Pons (tissue), 1 donor: Measurements from ENCODE around the gene STAG3.
"Not testable (repeated sequence)": the region's sequence is repeated elsewhere in the genome, so short reads cannot be mapped to it uniquely, and the experiment has no call there.

Experiments
- DNase-seq: peaks from one replicate; pipeline ENCODE4 v3.0.0-alpha.2; 2016; ENCODE audit warnings: low spot score

STAG3 gene

DNA sequence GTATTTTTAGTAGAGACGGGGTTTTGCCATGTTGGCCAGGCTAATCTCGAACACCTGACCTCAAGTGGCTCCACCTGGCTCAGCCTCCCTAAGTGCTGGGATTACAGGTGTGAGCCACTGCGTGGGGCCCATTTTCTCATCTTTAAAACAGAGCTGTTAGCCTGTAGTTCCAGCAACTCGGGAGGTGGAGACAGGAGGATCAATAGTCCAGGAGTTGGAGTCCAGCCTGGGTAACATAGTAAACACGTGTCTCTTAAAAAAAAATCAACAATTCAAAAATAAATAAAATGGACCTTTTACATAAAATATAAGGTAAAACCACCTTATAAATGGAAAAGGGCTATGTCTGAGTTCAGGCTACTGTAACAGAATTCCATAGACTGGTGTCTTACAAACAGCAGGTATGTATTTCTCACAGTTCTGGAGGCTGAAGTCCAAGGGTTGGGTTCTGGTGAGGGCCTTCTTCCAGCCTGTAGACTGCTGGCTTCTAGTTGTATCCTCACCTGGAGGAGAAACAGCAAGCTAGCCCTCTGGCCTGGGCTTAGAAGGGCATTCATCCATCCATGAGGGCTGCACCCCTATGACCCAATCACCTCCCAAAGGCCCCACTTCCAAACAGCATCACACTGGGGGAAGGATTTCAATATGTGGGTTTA is 35.0 kb downstream of the STAG3 start:
- DNase-seq: no peak

DNA sequence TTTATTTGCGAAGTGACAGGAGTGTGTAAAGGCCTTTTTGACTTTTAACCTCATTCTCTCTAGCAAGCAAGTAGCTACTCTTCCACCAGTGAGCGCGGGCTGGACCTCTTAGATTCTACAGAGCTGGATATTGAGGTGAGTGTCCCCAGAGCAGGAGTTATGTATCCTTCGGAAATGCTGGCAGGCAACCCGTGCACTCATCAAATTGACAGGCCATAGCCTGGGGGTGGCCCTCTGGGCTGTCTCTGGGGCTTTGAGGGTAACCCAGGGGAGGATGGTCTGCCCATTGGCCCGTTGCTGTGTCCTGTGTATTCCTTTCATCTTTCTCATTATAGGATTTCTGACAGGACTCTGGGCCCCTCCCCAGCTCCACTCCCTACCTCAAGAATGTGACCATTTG is 36.0 kb downstream of the STAG3 start:
- DNase-seq: no peak

DNA sequence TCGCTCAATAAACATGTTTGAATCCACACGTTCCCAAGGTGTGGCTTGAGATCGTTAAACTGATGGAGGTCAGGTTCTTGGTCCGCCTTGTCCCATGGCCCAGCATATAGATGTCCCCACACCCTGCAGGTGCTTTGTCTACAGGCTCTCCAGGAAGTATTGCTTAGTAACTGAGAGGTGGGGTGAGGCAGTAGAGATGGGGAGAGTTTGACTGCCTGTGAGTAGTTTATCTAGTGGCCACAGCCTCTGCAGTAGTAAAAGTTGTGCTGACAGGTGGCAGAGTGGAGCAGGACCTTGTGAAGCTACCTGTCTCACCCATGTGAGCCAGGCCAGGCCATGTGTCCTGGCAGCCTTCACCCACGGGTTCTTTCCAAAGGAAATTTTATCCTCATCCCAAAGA is 36.6 kb downstream of the STAG3 start:
- not testable (repeated sequence) for DNase-seq

DNA sequence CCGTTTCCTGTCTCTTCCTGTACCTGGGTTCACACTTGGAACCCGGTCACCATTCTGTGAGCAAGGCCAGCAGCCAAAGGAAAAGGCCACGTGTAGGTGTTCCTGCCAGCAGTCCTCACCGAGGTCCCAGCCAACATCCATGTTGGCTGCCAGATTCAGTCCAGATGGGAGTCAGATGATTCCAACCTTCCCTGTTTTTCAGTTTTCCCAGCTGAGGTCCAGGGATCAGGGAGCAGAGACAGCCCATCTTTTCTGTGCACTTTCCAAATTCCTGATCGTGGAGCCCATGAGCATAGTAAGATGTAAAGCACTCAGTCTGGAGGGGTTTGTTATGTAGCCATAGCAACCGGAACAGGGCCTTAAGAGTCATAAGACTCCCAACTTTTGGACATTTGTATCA is 38.2 kb downstream of the STAG3 start:
- DNase-seq: peak; percentile 57

DNA sequence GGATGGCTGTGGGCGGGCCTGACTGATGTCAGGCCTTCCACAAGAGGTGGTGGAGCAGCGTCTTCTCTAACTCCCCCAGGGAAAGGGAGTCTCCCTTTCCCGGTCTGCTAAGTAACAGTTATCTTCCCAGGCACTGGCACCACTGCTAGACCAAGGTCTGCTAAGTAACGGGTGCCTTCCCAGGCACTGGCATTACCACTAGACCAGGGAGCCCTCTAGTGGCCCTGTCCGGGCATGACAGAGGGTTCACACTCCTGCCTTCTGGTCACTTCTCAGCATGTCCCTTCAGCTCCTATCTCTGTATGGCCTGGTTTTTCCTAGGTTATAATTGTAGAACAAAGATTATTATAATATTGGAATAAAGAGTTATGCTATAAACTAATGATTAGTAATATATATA is 40.2 kb downstream of the STAG3 start:
- peak; percentile 58 for DNase-seq

DNA sequence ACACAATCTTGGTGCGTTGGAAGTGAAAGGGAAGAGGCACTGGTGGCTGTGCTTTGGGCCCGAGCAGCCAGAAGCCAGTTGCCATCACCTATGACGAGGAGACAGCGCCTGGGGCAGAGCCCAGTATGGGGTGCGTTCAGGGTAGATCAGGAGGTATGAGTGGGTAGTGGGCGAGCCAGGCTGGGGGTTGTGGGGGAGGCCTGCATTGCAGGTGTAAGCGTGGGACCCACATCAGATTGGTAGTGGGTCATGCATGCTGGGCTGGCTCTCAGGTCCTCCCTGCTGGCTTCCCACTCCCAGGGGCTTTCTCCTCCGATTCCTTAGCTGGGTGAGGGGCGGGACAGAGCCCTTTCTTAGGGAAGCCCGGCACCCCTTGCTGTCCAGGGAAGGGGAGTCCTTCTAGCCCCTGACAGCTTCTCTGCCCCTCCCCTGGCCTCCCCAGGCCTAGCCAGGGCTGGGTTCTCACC is 41.6 kb downstream of the STAG3 start:
- no peak for DNase-seq

DNA sequence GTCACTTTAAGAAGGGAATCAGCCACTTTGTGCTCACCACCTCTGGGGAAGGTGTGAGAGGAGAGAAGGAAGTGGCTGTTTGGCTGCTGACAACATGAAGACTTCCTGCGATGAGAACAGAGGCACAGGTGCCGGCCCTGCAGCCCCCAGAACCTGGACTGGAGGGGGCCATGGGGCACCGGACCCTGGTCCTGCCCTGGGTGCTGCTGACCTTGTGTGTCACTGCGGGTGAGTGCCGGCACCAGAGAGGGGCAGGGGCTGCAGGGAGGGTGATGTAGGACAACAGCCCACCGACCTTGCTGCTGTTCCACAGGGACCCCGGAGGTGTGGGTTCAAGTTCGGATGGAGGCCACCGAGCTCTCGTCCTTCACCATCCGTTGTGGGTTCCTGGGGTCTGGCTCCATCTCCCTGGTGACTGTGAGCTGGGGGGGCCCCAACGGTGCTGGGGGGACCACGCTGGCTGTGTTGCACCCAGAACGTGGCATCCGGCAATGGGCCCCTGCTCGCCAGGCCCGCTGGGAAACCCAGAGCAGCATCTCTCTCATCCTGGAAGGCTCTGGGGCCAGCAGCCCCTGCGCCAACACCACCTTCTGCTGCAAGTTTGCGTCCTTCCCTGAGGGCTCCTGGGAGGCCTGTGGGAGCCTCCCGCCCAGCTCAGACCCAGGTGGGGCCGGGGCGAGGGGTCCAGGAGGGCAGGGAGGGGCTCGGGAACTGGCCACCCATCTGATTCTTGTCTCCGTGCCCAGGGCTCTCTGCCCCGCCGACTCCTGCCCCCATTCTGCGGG is 42.3 kb downstream of the STAG3 start, which contains the start of gene PVRIG:
Gene PVRIG (plus strand): TSS at position 149 of the 785 bp plus-strand sequence. CDS start 22 bp downstream, at position 171.
- not testable (repeated sequence) for DNase-seq

DNA sequence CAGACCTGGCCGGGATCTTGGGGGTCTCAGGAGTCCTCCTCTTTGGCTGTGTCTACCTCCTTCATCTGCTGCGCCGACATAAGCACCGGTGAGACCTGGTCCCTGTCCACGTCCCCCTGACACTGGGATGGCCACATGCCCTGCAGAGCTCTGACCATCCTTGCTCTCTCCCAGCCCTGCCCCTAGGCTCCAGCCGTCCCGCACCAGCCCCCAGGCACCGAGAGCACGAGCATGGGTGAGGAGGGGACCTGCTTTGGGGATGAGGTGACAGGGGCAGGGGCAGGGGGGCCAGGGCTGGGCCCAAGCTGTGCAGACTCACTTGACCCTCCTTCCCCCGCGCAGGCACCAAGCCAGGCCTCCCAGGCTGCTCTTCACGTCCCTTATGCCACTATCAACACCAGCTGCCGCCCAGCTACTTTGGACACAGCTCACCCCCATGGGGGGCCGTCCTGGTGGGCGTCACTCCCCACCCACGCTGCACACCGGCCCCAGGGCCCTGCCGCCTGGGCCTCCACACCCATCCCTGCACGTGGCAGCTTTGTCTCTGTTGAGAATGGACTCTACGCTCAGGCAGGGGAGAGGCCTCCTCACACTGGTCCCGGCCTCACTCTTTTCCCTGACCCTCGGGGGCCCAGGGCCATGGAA is 43.0 kb downstream of the STAG3 start:
- no peak for DNase-seq

DNA sequence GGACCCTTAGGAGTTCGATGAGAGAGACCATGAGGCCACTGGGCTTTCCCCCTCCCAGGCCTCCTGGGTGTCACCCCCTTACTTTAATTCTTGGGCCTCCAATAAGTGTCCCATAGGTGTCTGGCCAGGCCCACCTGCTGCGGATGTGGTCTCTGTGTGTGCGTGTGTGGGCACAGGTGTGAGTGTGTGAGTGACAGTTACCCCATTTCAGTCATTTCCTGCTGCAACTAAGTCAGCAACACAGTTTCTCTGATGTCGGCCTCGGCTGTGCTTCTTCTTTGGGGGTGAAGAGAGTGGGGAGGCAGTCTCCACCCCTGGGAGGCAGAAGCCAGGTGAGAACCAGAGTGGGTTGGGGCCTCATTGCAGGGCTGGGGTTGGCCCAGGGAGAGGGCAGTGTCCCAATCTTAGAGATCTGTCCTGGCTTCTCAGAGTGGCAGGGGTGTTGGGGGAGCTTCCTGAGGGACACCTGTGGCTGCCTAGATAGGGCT is 43.6 kb downstream of the STAG3 start:
- no peak for DNase-seq

DNA sequence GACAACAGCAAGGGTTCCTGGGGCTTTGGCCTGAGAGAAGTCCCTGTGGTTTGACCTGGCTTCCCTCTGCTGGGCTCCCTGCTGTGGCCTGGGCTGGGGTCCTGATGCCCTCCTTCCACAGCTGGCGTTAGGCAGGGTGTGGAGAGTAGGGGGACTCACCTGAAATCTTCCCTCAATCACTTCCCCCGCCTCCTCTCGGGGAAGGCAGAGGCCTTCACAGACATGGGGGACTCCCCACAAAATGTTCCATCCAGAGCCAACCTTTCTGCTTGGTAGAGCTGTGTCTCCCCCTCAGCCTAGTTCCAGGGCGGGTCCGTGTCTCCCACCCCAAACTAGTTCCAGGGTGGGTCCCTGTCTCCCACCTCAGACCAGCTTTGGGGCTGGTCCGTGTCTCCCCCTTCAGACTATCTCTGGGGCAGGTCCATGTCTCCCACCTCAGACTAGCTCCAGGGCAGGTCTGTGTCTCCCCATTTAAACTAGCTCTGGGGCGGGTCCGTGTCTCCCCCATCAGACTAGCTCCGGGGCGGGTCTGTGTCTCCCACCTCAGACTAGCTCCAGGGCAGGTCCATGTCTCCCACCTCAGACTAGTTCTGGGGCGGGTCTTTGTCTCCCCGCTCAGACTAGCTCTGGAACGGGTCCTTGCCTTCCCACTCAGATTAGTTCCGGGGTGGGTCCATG is 44.2 kb downstream of the STAG3 start:
- DNase-seq: no peak

DNA sequence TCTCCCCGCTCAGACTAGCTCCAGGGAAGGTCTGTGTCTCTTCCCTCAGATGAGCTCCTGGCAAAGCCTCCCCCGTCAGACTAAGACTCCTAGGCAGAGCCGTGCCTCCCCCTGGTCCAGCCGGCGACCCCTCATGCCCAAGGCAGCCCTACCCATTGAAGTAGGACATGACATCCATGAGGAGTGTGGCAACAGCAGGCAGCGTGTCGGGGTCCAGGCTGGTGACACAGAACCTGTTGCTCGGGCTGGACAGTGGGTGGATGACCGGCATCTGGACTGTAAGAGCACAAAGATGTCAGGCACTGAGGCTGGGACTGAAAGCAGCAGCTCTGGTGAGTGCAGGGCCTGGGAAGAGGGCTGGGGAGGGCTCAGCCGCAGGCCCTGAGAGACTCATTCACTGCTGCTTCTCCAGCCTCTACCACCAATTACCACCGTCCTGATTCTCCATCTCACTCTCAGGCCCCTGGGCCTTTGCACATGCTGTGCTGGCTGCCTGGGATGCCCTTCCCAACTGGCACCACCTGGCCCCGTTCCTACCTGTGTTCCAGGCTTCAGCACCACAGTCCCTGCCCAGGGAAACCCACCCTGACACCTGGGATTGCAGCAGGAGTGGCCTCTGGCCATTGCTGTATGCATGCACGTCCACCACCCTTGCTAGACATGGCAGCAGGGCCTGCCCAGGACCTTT is 44.9 kb downstream of the STAG3 start:
- DNase-seq: no peak

DNA sequence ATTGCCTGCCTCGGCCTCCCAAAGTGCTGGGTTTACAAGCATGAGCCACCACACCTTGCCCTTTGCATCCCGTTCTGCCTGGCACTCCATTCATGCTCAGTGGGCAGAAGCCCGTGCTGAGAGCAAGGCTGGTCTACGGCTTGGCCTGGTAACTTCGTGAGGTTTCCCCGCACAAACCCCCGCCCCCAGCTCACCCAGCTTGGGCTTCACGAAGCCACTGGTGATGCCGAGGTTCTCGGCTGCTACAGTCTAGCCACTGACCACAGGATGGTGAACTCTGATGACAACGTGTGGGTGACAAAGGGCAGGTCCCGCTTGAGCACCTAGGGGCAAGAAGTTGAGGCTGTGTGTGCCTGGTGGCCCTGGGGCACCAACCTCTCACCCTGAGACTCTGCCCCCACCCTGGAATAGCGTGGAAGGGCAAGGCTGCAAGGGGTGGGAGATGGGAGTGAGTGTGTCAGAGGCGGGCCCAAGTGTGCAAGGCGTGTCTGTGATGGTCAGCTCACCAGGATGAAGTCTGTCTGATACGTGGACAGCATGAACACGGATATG is 45.7 kb downstream of the STAG3 start:
- not testable (repeated sequence) for DNase-seq

DNA sequence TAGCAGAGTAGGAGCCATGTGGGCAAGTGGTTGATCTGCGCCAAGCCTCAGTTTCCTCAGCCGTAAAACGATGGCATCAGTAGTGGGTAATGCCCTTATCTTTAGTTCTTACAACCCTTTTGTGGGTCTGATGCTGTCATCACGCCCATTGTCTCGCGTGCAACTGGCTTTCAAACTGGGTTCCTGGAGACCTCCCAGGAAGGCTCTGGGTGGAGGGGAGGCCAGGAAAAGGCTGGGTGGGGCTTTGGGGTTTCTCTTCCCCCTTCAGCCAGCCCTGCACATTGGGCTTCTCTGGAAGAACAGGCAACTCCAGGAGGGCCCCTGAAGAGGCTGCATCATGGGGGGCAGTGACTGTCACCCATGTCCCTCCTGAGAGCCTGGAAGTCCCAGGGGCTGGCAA is 47.2 kb downstream of the STAG3 start:
- not testable (repeated sequence) for DNase-seq

DNA sequence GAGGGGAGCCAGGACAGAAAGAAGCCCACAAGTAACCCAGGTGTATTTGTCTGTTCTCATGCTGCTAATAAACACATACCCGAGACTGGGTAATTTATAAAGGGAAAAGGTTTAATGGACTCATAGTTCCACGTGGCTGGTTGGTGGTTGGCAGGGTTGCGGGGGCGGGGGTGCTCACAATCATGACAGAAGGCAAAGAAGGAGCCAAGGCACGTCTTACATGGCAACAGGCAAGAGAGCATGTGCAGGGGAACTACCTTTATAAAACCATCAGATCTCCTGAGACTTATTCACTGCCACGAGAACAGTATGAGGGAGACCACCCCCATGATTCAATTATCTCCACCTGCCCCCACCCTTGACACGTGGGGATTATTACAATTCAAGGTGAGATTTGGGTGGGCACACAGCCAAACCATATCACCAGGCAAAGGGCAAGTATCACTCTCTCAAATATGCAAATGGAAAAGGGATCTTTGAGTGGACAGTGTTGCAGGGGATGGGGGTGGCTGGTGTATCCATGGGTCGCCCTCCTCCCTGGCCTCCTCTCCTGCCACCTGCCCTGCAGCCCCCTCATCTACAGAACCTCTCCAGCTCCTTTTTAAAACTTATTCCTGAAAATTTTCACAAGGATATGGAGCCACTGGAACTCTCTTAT is 57.1 kb downstream of the STAG3 start:
- not testable (repeated sequence) for DNase-seq

DNA sequence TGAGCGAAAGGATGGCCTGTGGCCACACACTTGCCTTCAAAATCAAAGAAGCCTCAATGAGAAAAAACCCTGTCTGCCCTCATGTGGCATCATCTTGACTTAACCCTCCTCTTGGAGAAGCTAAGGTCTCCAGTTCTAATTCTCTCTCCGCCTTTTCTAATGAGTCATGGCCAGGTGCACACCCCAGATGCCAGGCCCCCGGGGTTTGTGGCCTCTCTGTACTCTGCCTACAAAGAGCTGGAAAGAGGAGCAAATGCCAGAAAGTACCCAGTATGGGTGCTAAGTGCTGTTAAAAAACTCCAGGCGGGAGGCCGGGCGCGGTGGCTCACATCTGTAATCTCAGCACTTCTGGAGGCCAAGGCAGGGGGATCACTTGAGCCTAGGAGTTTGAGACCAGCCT is 62.3 kb downstream of the STAG3 start:
- DNase-seq: not testable (repeated sequence)

DNA sequence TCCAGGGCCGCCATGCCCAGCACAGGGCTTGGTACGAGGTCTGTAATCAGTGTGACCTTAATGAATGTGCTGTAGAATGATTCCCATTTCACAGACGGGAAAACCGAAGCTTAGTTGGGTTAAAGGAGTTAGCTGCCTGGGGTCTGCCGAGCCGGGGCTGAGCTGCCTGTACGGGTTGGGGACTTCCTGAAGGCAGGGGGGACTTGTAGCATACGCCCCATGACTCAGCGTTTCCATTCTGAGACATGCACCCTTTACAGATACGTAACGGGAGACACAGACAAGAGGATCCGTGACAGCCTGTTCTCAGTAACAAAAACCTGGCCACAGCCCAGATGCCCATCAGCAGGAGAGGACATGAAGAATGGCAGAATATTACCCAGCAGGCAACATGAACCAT is 65.7 kb downstream of the STAG3 start:
- not testable (repeated sequence) for DNase-seq

DNA sequence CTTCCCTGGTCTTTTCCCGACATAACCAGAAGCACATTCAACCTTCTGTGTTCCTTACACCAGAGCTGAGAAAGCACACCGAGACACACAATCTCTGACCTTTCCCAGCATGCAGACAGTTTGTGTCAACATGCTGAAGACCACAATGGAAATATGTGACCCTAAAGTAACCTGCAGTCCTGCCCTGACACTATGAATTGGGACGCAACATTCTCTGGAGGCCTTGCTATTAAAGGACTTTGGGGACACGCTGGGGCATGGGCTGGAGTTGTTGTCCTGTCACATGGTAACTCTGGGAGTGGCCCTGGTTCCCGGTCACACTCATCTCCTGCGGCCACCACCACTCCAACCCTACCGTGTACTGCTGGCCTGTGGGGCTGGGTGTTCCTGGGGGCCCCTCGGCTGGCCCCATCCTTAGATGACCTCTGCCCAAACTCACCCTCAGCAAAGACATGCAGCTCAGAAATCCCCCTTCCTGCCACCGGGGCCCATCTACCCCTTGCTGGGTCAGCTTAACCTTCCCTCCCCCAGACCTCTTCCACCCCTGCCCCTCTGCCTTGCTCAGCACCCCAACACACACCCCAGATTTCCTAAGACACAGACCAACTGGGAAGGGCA is 67.4 kb downstream of the STAG3 start:
- DNase-seq: not testable (repeated sequence)

DNA sequence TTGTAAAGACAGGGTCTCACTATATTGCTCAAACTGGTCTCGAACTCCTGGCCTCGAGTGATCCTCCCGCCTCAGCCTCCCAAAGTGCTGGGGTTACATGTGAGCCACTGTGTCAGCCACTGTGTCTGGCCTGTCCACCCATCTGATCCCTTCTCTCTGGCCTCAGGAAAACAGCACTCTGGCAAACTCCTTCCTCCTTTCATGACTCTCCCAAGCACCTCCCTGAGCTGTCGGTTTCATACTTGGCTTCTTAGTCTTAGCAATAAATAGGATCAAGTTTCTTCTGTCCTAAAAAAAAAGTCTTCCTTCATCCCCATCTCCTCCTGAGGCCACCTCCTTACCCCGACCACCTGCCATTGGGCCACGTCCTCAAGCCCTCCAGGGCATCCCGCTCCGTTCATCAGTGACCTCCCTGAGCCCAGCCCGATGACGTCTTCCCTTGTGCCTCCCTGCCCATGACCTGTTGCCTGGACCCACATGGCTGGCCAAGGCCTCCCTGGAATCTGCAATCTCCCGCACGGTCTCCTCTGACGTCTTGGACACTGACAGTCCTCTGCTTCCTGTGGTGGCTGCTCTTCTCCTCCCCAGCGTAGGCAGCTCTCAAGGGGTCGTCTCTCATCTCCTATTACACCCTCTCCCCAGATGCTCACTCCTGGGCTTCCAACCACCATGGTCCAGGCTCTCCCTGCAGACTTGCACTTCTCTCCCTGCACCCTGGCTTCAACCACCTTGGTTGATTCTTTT is 68.6 kb downstream of the STAG3 start:
- DNase-seq: not testable (repeated sequence)

DNA sequence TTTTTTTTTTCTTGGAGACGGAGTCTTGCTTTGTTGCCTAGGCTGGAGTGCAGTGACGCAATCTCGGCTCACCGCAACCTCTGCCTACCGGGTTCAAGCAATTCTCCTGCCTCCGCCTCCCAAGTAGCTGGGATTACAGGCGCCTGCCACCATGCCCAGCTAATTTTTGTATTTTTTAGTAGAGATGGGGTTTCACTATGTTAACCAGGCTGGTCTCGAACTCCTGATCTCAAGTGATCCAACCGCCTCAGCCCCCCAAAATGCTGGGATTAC is 69.1 kb downstream of the STAG3 start:
- not testable (repeated sequence) for DNase-seq
